Activated gamma-delta T cell (primary cell): ENCODE results near the gene EFNA4.

Experiments used
- DNase-seq: peaks from one replicate; lab custom pipeline; 2025; lab: John Stamatoyannopoulos, UW

Gene EFNA4

GRCh38 chr1:155033524-155033923 is 30.0 kb upstream of the EFNA4 start, which contains the start of the genes DCST1 and DCST2:
TSS of gene DCST1 (plus strand) at chr1:155033824. CDS start at chr1:155034037, 213 bp downstream.
TSS of gene DCST2 (minus strand) at chr1:155033781. CDS start at chr1:155033701, 80 bp downstream.
- no peak for DNase-seq

GRCh38 chr1:155034318-155035208 is 29.0 kb upstream of the EFNA4 start:
- no peak for DNase-seq

GRCh38 chr1:155035936-155036335 is 27.6 kb upstream of the EFNA4 start:
- DNase-seq: no peak

- no peak for DNase-seq
These were observed 26.5 kb upstream of the EFNA4 start for GRCh38 chr1:155037043-155037442.

GRCh38 chr1:155037851-155038441 is 25.6 kb upstream of the EFNA4 start:
- DNase-seq: no peak

- DNase-seq: no peak
These were observed 24.8 kb upstream of the EFNA4 start for GRCh38 chr1:155038602-155039307.

- no peak for DNase-seq
These were observed 24.3 kb upstream of the EFNA4 start for GRCh38 chr1:155039308-155039669.

- DNase-seq: no peak
These were observed 23.0 kb upstream of the EFNA4 start for GRCh38 chr1:155040358-155041093.

GRCh38 chr1:155042789-155043188 is 20.8 kb upstream of the EFNA4 start:
- DNase-seq: no peak

- no peak for DNase-seq
These were observed 20.2 kb upstream of the EFNA4 start for GRCh38 chr1:155043301-155043702.

- DNase-seq: no peak
These were observed 19.7 kb upstream of the EFNA4 start for GRCh38 chr1:155043793-155044192.

GRCh38 chr1:155044365-155044764 is 19.2 kb upstream of the EFNA4 start:
- DNase-seq: no peak

- no peak for DNase-seq
These were observed 18.5 kb upstream of the EFNA4 start for GRCh38 chr1:155044812-155045657.

GRCh38 chr1:155048449-155049334 is 14.8 kb upstream of the EFNA4 start:
- DNase-seq: no peak

GRCh38 chr1:155049651-155050559 is 13.6 kb upstream of the EFNA4 start:
- no peak for DNase-seq

GRCh38 chr1:155050560-155051341 is 12.8 kb upstream of the EFNA4 start, which contains the start of gene ADAM15:
TSS of gene ADAM15 (plus strand) at chr1:155051316. CDS start at chr1:155051387, 71 bp downstream.
- DNase-seq: peak; percentile 69

- DNase-seq: no peak
These were observed 12.2 kb upstream of the EFNA4 start for GRCh38 chr1:155051342-155051776.
